ENCODE results near the gene SFT2D2.

DNA sequence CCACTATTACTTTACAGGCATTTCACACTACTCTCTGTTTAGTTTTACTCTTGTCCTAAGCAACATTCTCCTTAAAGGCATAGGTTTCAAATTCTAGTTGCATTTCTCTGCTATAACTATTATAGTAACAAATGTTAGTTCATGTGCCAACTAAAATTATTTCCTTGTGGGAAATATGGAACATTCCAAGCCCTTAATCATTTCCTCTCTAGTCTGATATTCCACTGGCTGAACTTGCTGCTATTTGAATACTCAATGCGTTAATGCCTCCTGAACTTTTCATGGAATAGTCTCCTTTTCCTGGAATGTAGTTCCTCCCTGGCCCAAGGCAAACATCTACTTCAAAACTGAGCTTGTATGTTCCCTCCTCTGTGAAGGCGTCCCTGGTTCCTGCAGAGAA, 35.6 kb downstream of the SFT2D2 start:
- TF ChIP-seq, protein P1, sequence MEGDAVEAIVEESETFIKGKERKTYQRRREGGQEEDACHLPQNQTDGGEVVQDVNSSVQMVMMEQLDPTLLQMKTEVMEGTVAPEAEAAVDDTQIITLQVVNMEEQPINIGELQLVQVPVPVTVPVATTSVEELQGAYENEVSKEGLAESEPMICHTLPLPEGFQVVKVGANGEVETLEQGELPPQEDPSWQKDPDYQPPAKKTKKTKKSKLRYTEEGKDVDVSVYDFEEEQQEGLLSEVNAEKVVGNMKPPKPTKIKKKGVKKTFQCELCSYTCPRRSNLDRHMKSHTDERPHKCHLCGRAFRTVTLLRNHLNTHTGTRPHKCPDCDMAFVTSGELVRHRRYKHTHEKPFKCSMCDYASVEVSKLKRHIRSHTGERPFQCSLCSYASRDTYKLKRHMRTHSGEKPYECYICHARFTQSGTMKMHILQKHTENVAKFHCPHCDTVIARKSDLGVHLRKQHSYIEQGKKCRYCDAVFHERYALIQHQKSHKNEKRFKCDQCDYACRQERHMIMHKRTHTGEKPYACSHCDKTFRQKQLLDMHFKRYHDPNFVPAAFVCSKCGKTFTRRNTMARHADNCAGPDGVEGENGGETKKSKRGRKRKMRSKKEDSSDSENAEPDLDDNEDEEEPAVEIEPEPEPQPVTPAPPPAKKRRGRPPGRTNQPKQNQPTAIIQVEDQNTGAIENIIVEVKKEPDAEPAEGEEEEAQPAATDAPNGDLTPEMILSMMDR (IDR thresholded peaks at IDR 0.05): no peak
- no peak for TF ChIP-seq ZFX (IDR thresholded peaks at IDR 0.05; ENCODE audit: borderline replicate concordance)
